ENCODE measurements around the gene DNAJB8. TPM values are rescaled to one million over a fixed set of nuclear protein-coding genes. Genes with fewer than 3 reads are reported as not detected.
A peak's percentile ranks its signal among the peaks of the same experiment; 100 is the strongest.

The DNAJB8 gene
- total RNA-seq, 1 experiment from 2014 or later = not detected

GRCh38 chr3:128492671-128493569, 26.2 kb upstream of the DNAJB8 start, which contains the start of gene GATA2:
Gene GATA2 (minus strand): TSS chr3:128493201. CDS start chr3:128487031, 6,170 bp downstream.
- Histone ChIP-seq H4K91ac (ENCODE audit: insufficient read length, low read depth, low read length) (no peak within 1 kb of the TSS), H4K5ac (ENCODE audit: insufficient read length, low read depth, low read length) (no peak within 1 kb of the TSS), H3K18ac (ENCODE audit: insufficient read length, low read depth, low read length) (peak within 1 kb of the TSS; percentile 52), H2AK5ac (ENCODE audit: insufficient read length, low read length) (no peak within 1 kb of the TSS), H3K9ac (ENCODE audit: extremely low read depth, insufficient read length, low read length) (no peak within 1 kb of the TSS), H2BK12ac (ENCODE audit: insufficient read length, low read depth, low read length) (no peak within 1 kb of the TSS), H4K8ac (replicated peaks; ENCODE audit: insufficient read length, low read depth, low read length) (no peak within 1 kb of the TSS), H3K23ac (ENCODE audit: insufficient read length, low read depth, low read length) (no peak within 1 kb of the TSS), H4K20me1 (ENCODE audit: control insufficient read depth, insufficient read depth, insufficient read length) (peaks cover 3% of the 10 kb centered on the region), H2BK15ac (ENCODE audit: low read depth, low read length) (no peak within 1 kb of the TSS), H3K56ac (ENCODE audit: insufficient read length, low read depth, low read length) (no peak within 1 kb of the TSS), H3K27ac (ENCODE audit: insufficient read length, low read depth, low read length) (no peak within 1 kb of the TSS), H3K4me2 (ENCODE audit: insufficient read depth, insufficient read length, low read length) (no peak within 1 kb of the TSS), H3K9me3 (ENCODE audit: control insufficient read depth, low read depth, low read length) (no peaks in the 10 kb centered on the region), H3K4ac (ENCODE audit: low read depth, low read length) (no peak within 1 kb of the TSS), H3K14ac (ENCODE audit: insufficient read depth, low read length) (no peak within 1 kb of the TSS), H3K23me2 (ENCODE audit: insufficient read length, low read depth, low read length, poor library complexity, severe bottlenecking) (peaks cover 18% of the 10 kb centered on the region), H3T11ph (ENCODE audit: low read length) (no peak within 1 kb of the TSS), H2BK5ac (ENCODE audit: insufficient read length, low read length) (no peak within 1 kb of the TSS), H2AFZ (ENCODE audit: low read length) (no peak within 1 kb of the TSS), H3K27me3 (ENCODE audit: insufficient read depth, low read length) (peaks cover 90% of the 10 kb centered on the region), H3K4me1 (ENCODE audit: insufficient read depth, low read length) (no peaks in the 10 kb centered on the region), H3K79me2 (ENCODE audit: insufficient read depth, low read length) (no peaks in the 10 kb centered on the region), H3K79me1 (ENCODE audit: insufficient read depth, low read depth, low read length, poor library complexity, severe bottlenecking) (no peaks in the 10 kb centered on the region), H2BK120ac (ENCODE audit: low read depth, low read length, poor library complexity, severe bottlenecking) (no peak within 1 kb of the TSS), H2BK20ac (ENCODE audit: low read depth, low read length, poor library complexity, severe bottlenecking) (no peak within 1 kb of the TSS)
- WGBS (ENCODE audit: extremely low coverage, insufficient read length, low lambda C conversion rate) = no CpG with 5 or more reads among the region's 78 CpGs
- TF ChIP-seq, protein P1, sequence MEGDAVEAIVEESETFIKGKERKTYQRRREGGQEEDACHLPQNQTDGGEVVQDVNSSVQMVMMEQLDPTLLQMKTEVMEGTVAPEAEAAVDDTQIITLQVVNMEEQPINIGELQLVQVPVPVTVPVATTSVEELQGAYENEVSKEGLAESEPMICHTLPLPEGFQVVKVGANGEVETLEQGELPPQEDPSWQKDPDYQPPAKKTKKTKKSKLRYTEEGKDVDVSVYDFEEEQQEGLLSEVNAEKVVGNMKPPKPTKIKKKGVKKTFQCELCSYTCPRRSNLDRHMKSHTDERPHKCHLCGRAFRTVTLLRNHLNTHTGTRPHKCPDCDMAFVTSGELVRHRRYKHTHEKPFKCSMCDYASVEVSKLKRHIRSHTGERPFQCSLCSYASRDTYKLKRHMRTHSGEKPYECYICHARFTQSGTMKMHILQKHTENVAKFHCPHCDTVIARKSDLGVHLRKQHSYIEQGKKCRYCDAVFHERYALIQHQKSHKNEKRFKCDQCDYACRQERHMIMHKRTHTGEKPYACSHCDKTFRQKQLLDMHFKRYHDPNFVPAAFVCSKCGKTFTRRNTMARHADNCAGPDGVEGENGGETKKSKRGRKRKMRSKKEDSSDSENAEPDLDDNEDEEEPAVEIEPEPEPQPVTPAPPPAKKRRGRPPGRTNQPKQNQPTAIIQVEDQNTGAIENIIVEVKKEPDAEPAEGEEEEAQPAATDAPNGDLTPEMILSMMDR (conservative IDR thresholded peaks at IDR 0.05) = peak; percentile 31; the same call in 2 of the 3 replicates
- DNase-seq = peak; percentile 53
- H3K27ac Mint-ChIP-seq = no peak within 1 kb of the TSS; a peak in 1 of 7 replicates
- peaks cover 97% of the 10 kb centered on the region for H3K27me3 Mint-ChIP-seq (ENCODE audit: low read depth)
- peak within 1 kb of the TSS; percentile 38 to 75 for H3K4me3 Mint-ChIP-seq
- H3K4me1 Mint-ChIP-seq = peaks cover 24 to 46% of the 10 kb centered on the region in 2 experiments
- no peaks in the 10 kb centered on the region; a peak in 2 of 7 replicates for H3K36me3 Mint-ChIP-seq (ENCODE audit: insufficient read depth in 1 of 3, low read depth in 3 of 3)
- H3K9me3 Mint-ChIP-seq = peaks cover 3 to 4% of the 10 kb centered on the region in 2 experiments; a peak in 2 of 5 replicates

Data from H9 (cell line).